Astrocyte of the hippocampus (primary cell): ENCODE measurements around the gene RABGAP1L.
A peak's percentile ranks its signal among the peaks of the same experiment; 100 is the strongest.
"Not testable (repeated sequence)": the region's sequence is repeated elsewhere in the genome, so short reads cannot be mapped to it uniquely, and the experiment has no call there.

Source experiments
- DNase-seq: peaks from one replicate; pipeline ENCODE4 v3.0.0; 2011; ENCODE audit warnings: low read depth, low spot score

RABGAP1L gene

GRCh38 chr1:174656409-174657059, 497.2 kb downstream of the RABGAP1L start:
- no peak for DNase-seq

- no peak for DNase-seq
Measured at GRCh38 chr1:174657411-174657810, 498.1 kb downstream of the RABGAP1L start.

- DNase-seq, result no peak
Measured at GRCh38 chr1:174657893-174658292, 498.6 kb downstream of the RABGAP1L start.

GRCh38 chr1:174659823-174660222, 500.5 kb downstream of the RABGAP1L start:
- peak; percentile 73 for DNase-seq

GRCh38 chr1:174660476-174660875, 501.2 kb downstream of the RABGAP1L start:
- DNase-seq, result no peak

GRCh38 chr1:174663358-174663757, 504.0 kb downstream of the RABGAP1L start:
- no peak for DNase-seq

- no peak for DNase-seq
Measured at GRCh38 chr1:174666248-174666647, 506.9 kb downstream of the RABGAP1L start.

- DNase-seq, result no peak
Measured at GRCh38 chr1:174671826-174672225, 512.5 kb downstream of the RABGAP1L start.

GRCh38 chr1:174676856-174677255, 517.5 kb downstream of the RABGAP1L start:
- no peak for DNase-seq

- DNase-seq, result no peak
Measured at GRCh38 chr1:174678657-174679056, 519.3 kb downstream of the RABGAP1L start.

GRCh38 chr1:174680101-174680500, 520.8 kb downstream of the RABGAP1L start:
- DNase-seq, result no peak

- DNase-seq, result peak; percentile 75
Measured at GRCh38 chr1:174682419-174683008, 523.2 kb downstream of the RABGAP1L start.

- DNase-seq, result no peak
Measured at GRCh38 chr1:174686213-174686612, 526.9 kb downstream of the RABGAP1L start.

GRCh38 chr1:174689524-174689923, 530.2 kb downstream of the RABGAP1L start:
- no peak for DNase-seq

GRCh38 chr1:174690266-174690665, 530.9 kb downstream of the RABGAP1L start:
- no peak for DNase-seq

GRCh38 chr1:174692313-174692712, 533.0 kb downstream of the RABGAP1L start:
- peak; percentile 53 for DNase-seq

GRCh38 chr1:174693085-174693484, 533.8 kb downstream of the RABGAP1L start:
- no peak for DNase-seq

GRCh38 chr1:174693539-174693938, 534.2 kb downstream of the RABGAP1L start:
- DNase-seq, result not testable (repeated sequence)

GRCh38 chr1:174696026-174696821, 536.9 kb downstream of the RABGAP1L start:
- no peak for DNase-seq

GRCh38 chr1:174700314-174700713, 541.0 kb downstream of the RABGAP1L start:
- no peak for DNase-seq

- no peak for DNase-seq
Measured at GRCh38 chr1:174700775-174701174, 541.5 kb downstream of the RABGAP1L start.

- no peak for DNase-seq
Measured at GRCh38 chr1:174701565-174701964, 542.2 kb downstream of the RABGAP1L start.

- peak; percentile 37 for DNase-seq
Measured at GRCh38 chr1:174702011-174702410, 542.7 kb downstream of the RABGAP1L start.
